ENCODE data around the gene PXT1. TPM values are rescaled to one million over a fixed set of nuclear protein-coding genes. Genes with fewer than 3 reads are reported as not detected.

The PXT1 gene
- total and polyA plus RNA-seq, 9 of the 15 experiments (the other 6 are each of a cell fraction or from before 2014, with no cell fraction given): 0.09 to 0.11 (median 0.10) TPM; not detected in 5

DNA sequence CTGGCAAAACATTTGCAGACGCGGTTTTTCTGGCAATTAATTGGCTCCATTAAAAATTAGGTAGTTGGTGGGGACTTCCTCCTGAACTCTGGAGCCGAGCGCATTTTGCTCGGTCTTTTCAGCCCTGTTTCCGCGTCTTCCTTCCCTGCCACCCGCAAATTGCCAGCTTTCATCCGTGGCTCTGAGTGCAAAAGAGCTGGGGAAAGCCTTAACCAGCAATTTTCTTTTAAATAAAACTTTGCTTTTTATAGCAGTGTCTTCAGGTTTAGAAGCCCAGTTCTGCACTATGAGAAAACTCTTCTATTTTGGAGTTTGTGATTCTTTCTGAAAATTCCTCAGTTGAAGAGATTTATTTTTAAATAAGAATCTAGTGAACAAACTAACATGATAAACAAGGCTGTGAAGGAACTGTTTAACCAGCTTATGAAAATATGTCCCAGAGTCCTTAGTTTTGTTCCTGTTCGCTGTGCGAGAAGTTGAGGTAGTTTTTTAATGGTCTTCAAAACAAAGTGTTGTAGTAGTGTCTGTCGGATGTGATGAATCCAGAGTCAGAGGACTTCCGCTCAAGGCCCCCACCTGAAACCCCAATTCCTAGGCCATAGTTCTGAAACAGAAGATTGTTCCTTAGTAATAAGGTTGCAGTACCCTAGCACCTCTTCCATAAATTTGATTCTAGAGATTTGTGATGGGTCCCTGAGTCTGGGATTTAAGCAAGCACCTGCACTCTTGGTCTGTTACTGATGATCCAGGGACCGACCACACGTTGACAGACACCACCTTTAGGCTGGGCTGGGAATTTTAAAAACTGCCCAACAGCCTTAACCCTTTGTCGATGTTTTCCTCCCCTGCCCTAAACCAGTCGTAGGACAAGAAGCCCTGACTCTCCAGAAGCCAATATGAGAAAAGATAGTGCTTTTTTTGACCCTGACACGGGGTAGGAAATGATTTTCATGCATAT, 1.1 kb upstream of the PXT1 start (continued):
- TF ChIP-seq, protein P1, sequence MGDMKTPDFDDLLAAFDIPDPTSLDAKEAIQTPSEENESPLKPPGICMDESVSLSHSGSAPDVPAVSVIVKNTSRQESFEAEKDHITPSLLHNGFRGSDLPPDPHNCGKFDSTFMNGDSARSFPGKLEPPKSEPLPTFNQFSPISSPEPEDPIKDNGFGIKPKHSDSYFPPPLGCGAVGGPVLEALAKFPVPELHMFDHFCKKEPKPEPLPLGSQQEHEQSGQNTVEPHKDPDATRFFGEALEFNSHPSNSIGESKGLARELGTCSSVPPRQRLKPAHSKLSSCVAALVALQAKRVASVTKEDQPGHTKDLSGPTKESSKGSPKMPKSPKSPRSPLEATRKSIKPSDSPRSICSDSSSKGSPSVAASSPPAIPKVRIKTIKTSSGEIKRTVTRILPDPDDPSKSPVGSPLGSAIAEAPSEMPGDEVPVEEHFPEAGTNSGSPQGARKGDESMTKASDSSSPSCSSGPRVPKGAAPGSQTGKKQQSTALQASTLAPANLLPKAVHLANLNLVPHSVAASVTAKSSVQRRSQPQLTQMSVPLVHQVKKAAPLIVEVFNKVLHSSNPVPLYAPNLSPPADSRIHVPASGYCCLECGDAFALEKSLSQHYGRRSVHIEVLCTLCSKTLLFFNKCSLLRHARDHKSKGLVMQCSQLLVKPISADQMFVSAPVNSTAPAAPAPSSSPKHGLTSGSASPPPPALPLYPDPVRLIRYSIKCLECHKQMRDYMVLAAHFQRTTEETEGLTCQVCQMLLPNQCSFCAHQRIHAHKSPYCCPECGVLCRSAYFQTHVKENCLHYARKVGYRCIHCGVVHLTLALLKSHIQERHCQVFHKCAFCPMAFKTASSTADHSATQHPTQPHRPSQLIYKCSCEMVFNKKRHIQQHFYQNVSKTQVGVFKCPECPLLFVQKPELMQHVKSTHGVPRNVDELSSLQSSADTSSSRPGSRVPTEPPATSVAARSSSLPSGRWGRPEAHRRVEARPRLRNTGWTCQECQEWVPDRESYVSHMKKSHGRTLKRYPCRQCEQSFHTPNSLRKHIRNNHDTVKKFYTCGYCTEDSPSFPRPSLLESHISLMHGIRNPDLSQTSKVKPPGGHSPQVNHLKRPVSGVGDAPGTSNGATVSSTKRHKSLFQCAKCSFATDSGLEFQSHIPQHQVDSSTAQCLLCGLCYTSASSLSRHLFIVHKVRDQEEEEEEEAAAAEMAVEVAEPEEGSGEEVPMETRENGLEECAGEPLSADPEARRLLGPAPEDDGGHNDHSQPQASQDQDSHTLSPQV (IDR thresholded peaks at IDR 0.05): no peak
- TF ChIP-seq ETV6 (IDR thresholded peaks at IDR 0.05; ENCODE audit: borderline replicate concordance in 1 of 2, low read depth in 2 of 2, low read length in 1 of 2): 0 out of 4 replicates have a peak, but pooled peaks of 1 of the 2 experiments have one; percentile 28
- TF ChIP-seq ETV6 (CRISPR knock-in tag; IDR thresholded peaks at IDR 0.05; ENCODE audit: borderline replicate concordance): no peak
- no peak for TF ChIP-seq ZNF316 (IDR thresholded peaks at IDR 0.05)
- peak; percentile 43 for TF ChIP-seq MEIS2 (IDR thresholded peaks at IDR 0.05; ENCODE audit: partially characterized antibody)
- no peak for TF ChIP-seq POLR2AphosphoS2 (IDR thresholded peaks at IDR 0.05; ENCODE audit: low read length)
- TF ChIP-seq MCM7 (IDR thresholded peaks at IDR 0.05): no peak
- no peak for TF ChIP-seq RFX1 (IDR thresholded peaks at IDR 0.05)
- TF ChIP-seq, protein P2, sequence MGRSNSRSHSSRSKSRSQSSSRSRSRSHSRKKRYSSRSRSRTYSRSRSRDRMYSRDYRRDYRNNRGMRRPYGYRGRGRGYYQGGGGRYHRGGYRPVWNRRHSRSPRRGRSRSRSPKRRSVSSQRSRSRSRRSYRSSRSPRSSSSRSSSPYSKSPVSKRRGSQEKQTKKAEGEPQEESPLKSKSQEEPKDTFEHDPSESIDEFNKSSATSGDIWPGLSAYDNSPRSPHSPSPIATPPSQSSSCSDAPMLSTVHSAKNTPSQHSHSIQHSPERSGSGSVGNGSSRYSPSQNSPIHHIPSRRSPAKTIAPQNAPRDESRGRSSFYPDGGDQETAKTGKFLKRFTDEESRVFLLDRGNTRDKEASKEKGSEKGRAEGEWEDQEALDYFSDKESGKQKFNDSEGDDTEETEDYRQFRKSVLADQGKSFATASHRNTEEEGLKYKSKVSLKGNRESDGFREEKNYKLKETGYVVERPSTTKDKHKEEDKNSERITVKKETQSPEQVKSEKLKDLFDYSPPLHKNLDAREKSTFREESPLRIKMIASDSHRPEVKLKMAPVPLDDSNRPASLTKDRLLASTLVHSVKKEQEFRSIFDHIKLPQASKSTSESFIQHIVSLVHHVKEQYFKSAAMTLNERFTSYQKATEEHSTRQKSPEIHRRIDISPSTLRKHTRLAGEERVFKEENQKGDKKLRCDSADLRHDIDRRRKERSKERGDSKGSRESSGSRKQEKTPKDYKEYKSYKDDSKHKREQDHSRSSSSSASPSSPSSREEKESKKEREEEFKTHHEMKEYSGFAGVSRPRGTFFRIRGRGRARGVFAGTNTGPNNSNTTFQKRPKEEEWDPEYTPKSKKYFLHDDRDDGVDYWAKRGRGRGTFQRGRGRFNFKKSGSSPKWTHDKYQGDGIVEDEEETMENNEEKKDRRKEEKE (IDR thresholded peaks at IDR 0.05; ENCODE audit: borderline replicate concordance in 1 of 2, control insufficient read depth in 1 of 2, low read depth in 2 of 2, low read length in 1 of 2): no peak
- TF ChIP-seq SETDB1 (IDR thresholded peaks at IDR 0.05; ENCODE audit: low read length): no peak
